Endothelial cell of umbilical vein (primary cell): ENCODE data around the gene SLAMF1.

Experiments used
- JUN ChIP-seq: IDR thresholded peaks from 2 replicates; pipeline ENCODE4 v1.6.1; 2011; ENCODE audit warnings: borderline replicate concordance, low read depth; ENCODE audit not compliant: insufficient read length, insufficient read depth
- POLR2A ChIP-seq: IDR thresholded peaks from 2 replicates; pipeline ENCODE4 v1.6.1; 2012; ENCODE audit warnings: low read depth, mild to moderate bottlenecking, control low read depth, low read length
- POLR2AphosphoS5 ChIP-seq: IDR thresholded peaks from 2 replicates; pipeline ENCODE4 v1.6.1; 2012; ENCODE audit warnings: low read depth, mild to moderate bottlenecking, control low read depth, low read length, moderate library complexity; ENCODE audit not compliant: insufficient read depth
- TF ChIP-seq, protein P1 (sequence below), 2 donors: IDR thresholded peaks; 1 replicate in 1 of 2; 2 replicates in 1 of 2; pipeline ENCODE4 v1.5.1; 2011; ENCODE audit warnings: low read length in 2 of 2, mild to moderate bottlenecking in 2 of 2, moderate library complexity in 2 of 2, control low read depth in 1 of 2, inconsistent platforms in 1 of 2, low read depth in 1 of 2; ENCODE audit not compliant: insufficient read depth in 1 of 2; ENCODE audit errors: extremely low read depth in 1 of 2

DNA sequence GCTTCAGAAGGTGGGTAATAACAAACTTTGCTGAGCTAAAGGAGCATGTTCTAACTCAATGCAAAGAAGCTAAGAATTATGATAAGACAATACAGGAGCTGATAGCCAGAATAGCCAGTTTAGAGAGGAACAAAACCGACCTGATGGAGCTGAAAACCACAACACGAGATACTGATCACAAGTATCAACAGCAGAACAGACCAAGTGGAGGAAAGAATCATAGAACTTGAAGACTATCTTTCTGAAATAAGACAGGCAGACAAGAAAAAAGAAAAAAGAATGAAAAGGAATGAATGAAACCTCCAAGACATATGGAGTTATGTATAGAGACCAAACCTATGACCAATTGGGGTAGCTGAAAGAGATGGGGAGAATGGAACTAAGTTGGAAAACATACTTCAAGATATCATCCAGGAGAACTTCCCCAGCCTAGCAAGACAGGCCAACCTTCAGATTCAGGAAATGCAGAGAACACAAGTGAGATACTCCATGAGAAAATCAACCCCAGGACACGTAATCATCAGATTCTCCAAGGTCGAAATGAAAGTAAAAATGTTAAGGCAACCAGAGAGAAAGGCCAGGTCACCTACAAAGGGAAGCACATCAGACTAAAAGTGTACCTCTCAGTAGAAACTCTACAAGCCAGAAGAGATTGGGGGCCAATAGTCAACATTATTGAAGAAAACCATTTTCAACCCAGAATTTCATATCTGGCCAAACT, 88.0 kb downstream of the SLAMF1 start:
- TF ChIP-seq POLR2A (no peak), POLR2AphosphoS5 (no peak), JUN (no peak)
- TF ChIP-seq, protein P1, sequence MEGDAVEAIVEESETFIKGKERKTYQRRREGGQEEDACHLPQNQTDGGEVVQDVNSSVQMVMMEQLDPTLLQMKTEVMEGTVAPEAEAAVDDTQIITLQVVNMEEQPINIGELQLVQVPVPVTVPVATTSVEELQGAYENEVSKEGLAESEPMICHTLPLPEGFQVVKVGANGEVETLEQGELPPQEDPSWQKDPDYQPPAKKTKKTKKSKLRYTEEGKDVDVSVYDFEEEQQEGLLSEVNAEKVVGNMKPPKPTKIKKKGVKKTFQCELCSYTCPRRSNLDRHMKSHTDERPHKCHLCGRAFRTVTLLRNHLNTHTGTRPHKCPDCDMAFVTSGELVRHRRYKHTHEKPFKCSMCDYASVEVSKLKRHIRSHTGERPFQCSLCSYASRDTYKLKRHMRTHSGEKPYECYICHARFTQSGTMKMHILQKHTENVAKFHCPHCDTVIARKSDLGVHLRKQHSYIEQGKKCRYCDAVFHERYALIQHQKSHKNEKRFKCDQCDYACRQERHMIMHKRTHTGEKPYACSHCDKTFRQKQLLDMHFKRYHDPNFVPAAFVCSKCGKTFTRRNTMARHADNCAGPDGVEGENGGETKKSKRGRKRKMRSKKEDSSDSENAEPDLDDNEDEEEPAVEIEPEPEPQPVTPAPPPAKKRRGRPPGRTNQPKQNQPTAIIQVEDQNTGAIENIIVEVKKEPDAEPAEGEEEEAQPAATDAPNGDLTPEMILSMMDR (IDR thresholded peaks at IDR 0.05; ENCODE audit: extremely low read depth in 1 of 2, insufficient read depth in 1 of 2, low read depth in 1 of 2, low read length in 2 of 2), result no peak
